Neural progenitor cell (in vitro differentiated cells): Measurements from ENCODE around the gene CALCR.

Experiments
- EZH2phosphoT487 ChIP-seq: fragments of 200-600 bp; sonication (generic); IDR thresholded peaks from 2 replicates; pipeline ENCODE4 v1.6.1; 2017; ENCODE audit warnings: antibody characterized with exemption
- TF ChIP-seq, protein P1 (sequence below): fragments of 200-600 bp; sonication (generic); IDR thresholded peaks from 2 replicates; pipeline ENCODE4 v1.5.1; 2017; ENCODE audit warnings: antibody characterized with exemption, mild to moderate bottlenecking

DNA sequence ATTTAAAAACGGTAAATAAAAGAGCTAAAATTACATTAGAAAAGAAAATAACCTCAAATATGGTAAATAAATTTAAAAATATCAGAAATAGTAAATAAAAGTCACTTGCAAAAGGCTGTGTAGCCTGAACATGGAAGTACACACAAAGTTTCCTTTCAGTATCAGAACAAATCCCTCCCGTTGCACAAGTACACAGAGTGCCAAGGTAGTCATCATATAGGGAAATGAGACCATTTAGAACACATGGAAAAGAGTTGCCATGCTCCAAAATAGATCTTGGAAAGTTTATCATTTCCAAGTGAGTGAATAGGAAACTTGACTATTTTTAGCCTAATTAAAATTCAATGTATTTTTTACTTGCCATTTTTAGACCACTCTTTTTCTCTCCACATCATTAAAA is 11.6 kb downstream of the CALCR start:
- TF ChIP-seq, protein P1, sequence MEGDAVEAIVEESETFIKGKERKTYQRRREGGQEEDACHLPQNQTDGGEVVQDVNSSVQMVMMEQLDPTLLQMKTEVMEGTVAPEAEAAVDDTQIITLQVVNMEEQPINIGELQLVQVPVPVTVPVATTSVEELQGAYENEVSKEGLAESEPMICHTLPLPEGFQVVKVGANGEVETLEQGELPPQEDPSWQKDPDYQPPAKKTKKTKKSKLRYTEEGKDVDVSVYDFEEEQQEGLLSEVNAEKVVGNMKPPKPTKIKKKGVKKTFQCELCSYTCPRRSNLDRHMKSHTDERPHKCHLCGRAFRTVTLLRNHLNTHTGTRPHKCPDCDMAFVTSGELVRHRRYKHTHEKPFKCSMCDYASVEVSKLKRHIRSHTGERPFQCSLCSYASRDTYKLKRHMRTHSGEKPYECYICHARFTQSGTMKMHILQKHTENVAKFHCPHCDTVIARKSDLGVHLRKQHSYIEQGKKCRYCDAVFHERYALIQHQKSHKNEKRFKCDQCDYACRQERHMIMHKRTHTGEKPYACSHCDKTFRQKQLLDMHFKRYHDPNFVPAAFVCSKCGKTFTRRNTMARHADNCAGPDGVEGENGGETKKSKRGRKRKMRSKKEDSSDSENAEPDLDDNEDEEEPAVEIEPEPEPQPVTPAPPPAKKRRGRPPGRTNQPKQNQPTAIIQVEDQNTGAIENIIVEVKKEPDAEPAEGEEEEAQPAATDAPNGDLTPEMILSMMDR = no peak
- no peak for TF ChIP-seq EZH2phosphoT487
